K562 (cell line): Measurements from ENCODE around the gene PLCB1. TPM values are rescaled to one million over a fixed set of nuclear protein-coding genes. Genes with fewer than 3 reads are reported as not detected.

ENCODE experiments used
- ATAC-seq: fragments of 200-7000 bp; cut with Tn5 transposase; 3 replicates; pipeline ENCODE4 v1.9.1; 2020; ENCODE audit warnings: moderate library complexity
- BruUV-seq: library from RNA; stranded (reverse); fragments of 400-500 nt; replicated peaks from 2 replicates; lab custom pipeline; 2021; lab: Mats Ljungman, UMichigan
- CTCF ChIA-PET: fragments of 300-600 bp; formaldehyde crosslinking; extraction: SDS; loops from one replicate; lab custom pipeline; 2021; ENCODE audit warnings: low intra/inter-chr PET ratio; lab: Yijun Ruan, JAX
- POLR2A ChIA-PET: fragments of 300-600, 350-650 bp; sonication (Branson Sonifier 250); formaldehyde crosslinking; extraction: SDS; loops from one replicate; lab custom pipeline; 2021; ENCODE audit warnings: antibody characterized with exemption, inconsistent platforms; lab: Yijun Ruan, JAX
- DNase-seq, 4 experiments: peaks; one replicate each; pipeline versions ENCODE4 v3.0.0 to v3.0.0-alpha.2; 2011 to 2018; ENCODE audit warnings: low spot score in 3 of 4, mixed read lengths in 3 of 4; ENCODE audit errors: extremely low read depth in 1 of 4
- FAIRE-seq: peaks from 2 replicates; lab custom pipeline; 2011; peaks lifted over from hg19 to GRCh38; lab: Jason Lieb, UNC
- H2AFZ ChIP-seq: 2 replicates; pipeline ENCODE4 v1.6.0; 2011; ENCODE audit warnings: low read depth, low read length, control low read depth, inconsistent platforms
- H3K27ac ChIP-seq: fragments of 200-600 bp; 3 replicates; pipeline ENCODE4 v1.8.0; 2011; ENCODE audit warnings: low read depth, mild to moderate bottlenecking, control low read depth, inconsistent platforms, low read length, moderate library complexity, mixed read lengths; ENCODE audit errors: extremely low read depth
- H3K27me3 ChIP-seq, 2 experiments: fragments of 300-600 bp in 1 of 2; 2 replicates in 1 of 2; 3 replicates in 1 of 2; pipeline versions ENCODE4 v1.6.0 to v1.8.0; 2011; ENCODE audit warnings: inconsistent platforms in 2 of 2, low read length in 2 of 2, mild to moderate bottlenecking in 1 of 2, mixed read lengths in 1 of 2, moderate library complexity in 1 of 2; ENCODE audit not compliant: control insufficient read depth in 2 of 2, insufficient read depth in 2 of 2
- H3K36me3 ChIP-seq: fragments of 300-600 bp; 3 replicates; pipeline ENCODE4 v1.8.0; 2011; ENCODE audit warnings: mild to moderate bottlenecking, low read length, inconsistent platforms; ENCODE audit not compliant: control insufficient read depth, insufficient read depth
- H3K4me1 ChIP-seq, 2 experiments: fragments of 200-600 bp in 1 of 2; replicated peaks in 1 of 2; 2 replicates in 1 of 2; 3 replicates in 1 of 2; pipeline versions ENCODE4 v1.5.1 to v1.8.0; 2011; ENCODE audit warnings: inconsistent platforms in 2 of 2, low read length in 2 of 2, mild to moderate bottlenecking in 1 of 2, mixed read lengths in 1 of 2, moderate library complexity in 1 of 2; ENCODE audit not compliant: control insufficient read depth in 2 of 2, insufficient read depth in 2 of 2
- H3K4me2 ChIP-seq: 2 replicates; pipeline ENCODE4 v1.6.1; 2011; ENCODE audit warnings: low read length, control low read depth, inconsistent platforms, mixed read lengths; ENCODE audit not compliant: insufficient read depth
- H3K4me3 ChIP-seq: fragments of 200-600 bp; sonication (generic), shearing (Covaris generic); 2 replicates; pipeline ENCODE4 v1.5.1; 2016; ENCODE audit warnings: control low read depth, inconsistent platforms
- H3K79me2 ChIP-seq: fragments of 200-600 bp; 3 replicates; pipeline ENCODE4 v1.8.0; 2011; ENCODE audit warnings: low read length, inconsistent platforms; ENCODE audit not compliant: control insufficient read depth, insufficient read depth
- H3K9ac ChIP-seq, 2 experiments: 2 replicates each; pipeline versions ENCODE4 v1.6.0 to v1.6.1; 2011; ENCODE audit warnings: low read depth in 2 of 2, low read length in 2 of 2, control low read depth in 1 of 2, inconsistent platforms in 1 of 2, mild to moderate bottlenecking in 1 of 2, mixed read lengths in 1 of 2; ENCODE audit not compliant: insufficient read depth in 1 of 2
- H3K9me1 ChIP-seq: one replicate; pipeline ENCODE4 v1.6.0; 2011; ENCODE audit warnings: inconsistent platforms, mild to moderate bottlenecking, low read length, moderate library complexity; ENCODE audit not compliant: control insufficient read depth, insufficient read depth
- H3K9me3 ChIP-seq: replicated peaks from 2 replicates; pipeline ENCODE4 v1.5.1; 2011; ENCODE audit warnings: low read depth, low read length, inconsistent platforms; ENCODE audit not compliant: control insufficient read depth, insufficient read depth
- H4K20me1 ChIP-seq: replicated peaks from 2 replicates; pipeline ENCODE4 v1.6.1; 2011; ENCODE audit warnings: low read length, inconsistent platforms, mixed read lengths; ENCODE audit not compliant: control insufficient read depth, insufficient read depth
- CEBPB ChIP-seq: fragments of 450-650 bp; IDR thresholded peaks from 2 replicates; pipeline ENCODE4 v1.6.1; 2016; ENCODE audit warnings: missing genetic modification characterization, missing compliant biosample characterization
- HDAC6 ChIP-seq: IDR thresholded peaks from 2 replicates; pipeline ENCODE4 v1.6.1; 2012; ENCODE audit warnings: low read depth, mild to moderate bottlenecking, control low read depth, inconsistent platforms, low read length, moderate library complexity
- MEF2D ChIP-seq: conservative IDR thresholded peaks from 2 replicates; pipeline ENCODE4 v1.6.1; 2016; ENCODE audit warnings: low read depth, missing genetic modification characterization, missing compliant biosample characterization
- NFYB ChIP-seq: IDR thresholded peaks from 2 replicates; pipeline ENCODE4 v1.6.1; 2011; ENCODE audit warnings: mild to moderate bottlenecking, moderate library complexity; ENCODE audit not compliant: insufficient read length; ENCODE audit errors: extremely low read depth
- POU5F1 ChIP-seq: fragments of 150-350 bp; IDR thresholded peaks from 2 replicates; pipeline ENCODE4 v1.6.1; 2014; ENCODE audit warnings: borderline replicate concordance, low read length, low read depth, mild to moderate bottlenecking; ENCODE audit not compliant: partially characterized antibody
- SMARCB1 ChIP-seq: IDR thresholded peaks from 2 replicates; pipeline ENCODE4 v1.6.1; 2011; ENCODE audit warnings: improper control_type of control experiment, low read depth; ENCODE audit not compliant: insufficient read length
- SOX6 ChIP-seq: fragments of 450-650 bp; IDR thresholded peaks from 2 replicates; pipeline ENCODE4 v1.6.1; 2014; ENCODE audit warnings: mild to moderate bottlenecking
- SREBF1 ChIP-seq: fragments of 150-350 bp; IDR thresholded peaks from 2 replicates; pipeline ENCODE4 v1.6.1; 2014; ENCODE audit warnings: antibody characterized with exemption, low read depth, low read length, borderline replicate concordance
- TRIM24 ChIP-seq, 2 experiments: fragments of 450-650 bp; IDR thresholded peaks; 2 replicates each; pipeline ENCODE4 v1.6.1; 2016
- XRCC5 ChIP-seq: fragments of 200-400 bp; formaldehyde crosslinking; IDR thresholded peaks from 2 replicates; pipeline ENCODE4 v1.6.1; 2017; ENCODE audit warnings: low read depth, mild to moderate bottlenecking, low read length
- ZC3H8 ChIP-seq: fragments of 450-650 bp; IDR thresholded peaks from 2 replicates; pipeline ENCODE4 v1.6.1; 2017
- WGBS: fragments of 100-300 bp; shearing (Covaris generic); methylation state at CpG from one replicate; pipeline ENCODE4 v1.1.6; 2016; ENCODE audit warnings: low coverage, mixed read lengths; ENCODE audit not compliant: insufficient coverage; ENCODE audit errors: missing lambda C conversion rate; 5-methylcytosine and 5-hydroxymethylcytosine counted together
- in situ Hi-C: fragments of 300-500 bp; cut with MboI; formaldehyde crosslinking; loops from 4 replicates; pipeline ENCODE4 v1.15.0; 2018; ENCODE audit warnings: inconsistent platforms, mixed read lengths
- intact Hi-C: fragments of 100-400 bp; cut with micrococcal nuclease; formaldehyde crosslinking; loops from 2 replicates; pipeline ENCODE4 v1.14.2; 2022
- polyA plus RNA-seq, 8 experiments: library from polyadenylated mRNA; depleted of rRNA in 4 of 8; stranded (reverse) in 5 of 8; unstranded in 3 of 8; fragments of >200 nt; fragmentation: Nextera tagmentation in 2 of 8; fragmentation: Illumina TruSeq in 1 of 8; extraction: Ambion mirVana in 2 of 8; extraction: Trizol in 1 of 8; gene quantifications; 2 replicates each; pipeline versions ENCODE4 v1.2.1 to v1.2.3, GENCODE V29; 2011 to 2014; ENCODE audit warnings: inconsistent platforms in 1 of 8, missing spikeins in 1 of 8
- total RNA-seq, 7 experiments: library from RNA; depleted of rRNA in 6 of 7; stranded (reverse); fragments of >200 nt in 6 of 7; fragmentation: Illumina TruSeq in 2 of 7; extraction: Trizol in 2 of 7; gene quantifications; 2 replicates each; pipeline versions ENCODE4 v1.2.1 to v1.2.3, GENCODE V29; 2011 to 2021; ENCODE audit warnings: low replicate concordance in 1 of 7
- TF ChIP-seq, protein P1 (sequence below): IDR thresholded peaks from 2 replicates; pipeline ENCODE4 v1.6.1; 2011; ENCODE audit warnings: borderline replicate concordance, low read depth, mild to moderate bottlenecking, moderate library complexity, low read length; ENCODE audit not compliant: insufficient read depth, poor library complexity, severe bottlenecking
- TF ChIP-seq, protein P2 (sequence below): fragments of 450-650 bp; conservative IDR thresholded peaks from 2 replicates; pipeline ENCODE4 v1.6.1; 2016; ENCODE audit warnings: missing genetic modification characterization, low read depth, mild to moderate bottlenecking, control low read depth, missing compliant biosample characterization

Gene PLCB1
- total and polyA plus RNA-seq, 9 of the 15 experiments (the other 6 are each of a cell fraction or from before 2014, with no cell fraction given), result 0.34 to 3.1 (median 1.3) TPM

- ChIA-PET POLR2A (no interaction called here), CTCF (no interaction called here)
- in situ Hi-C loops (no loop called here), intact Hi-C loops (no loop called here)
- no peak overlapping the region for H3K4me3 ChIP-seq
- BruUV-seq, result no TSS peak
- no peaks in the 10 kb centered on the region for H3K36me3 ChIP-seq
- no peak for DNase-seq
- no peaks in the 10 kb centered on the region for H4K20me1 ChIP-seq
- H3K9ac ChIP-seq, result no peak overlapping the region
- H3K27me3 ChIP-seq, result no peaks in the 10 kb centered on the region
- no peaks in the 10 kb centered on the region for H3K9me1 ChIP-seq
- no peak for ATAC-seq
- H3K4me2 ChIP-seq, result no peak overlapping the region
- H3K4me1 ChIP-seq, result no peaks in the 10 kb centered on the region
- 0% methylated on average over 2 of the region's 2 CpGs for WGBS
- no peaks in the 10 kb centered on the region for H3K9me3 ChIP-seq
- H3K27ac ChIP-seq, result no peak overlapping the region
- FAIRE-seq, result no peak
- H2AFZ ChIP-seq, result no peak overlapping the region
- H3K79me2 ChIP-seq, result no peaks in the 10 kb centered on the region
- TF ChIP-seq, protein P1, sequence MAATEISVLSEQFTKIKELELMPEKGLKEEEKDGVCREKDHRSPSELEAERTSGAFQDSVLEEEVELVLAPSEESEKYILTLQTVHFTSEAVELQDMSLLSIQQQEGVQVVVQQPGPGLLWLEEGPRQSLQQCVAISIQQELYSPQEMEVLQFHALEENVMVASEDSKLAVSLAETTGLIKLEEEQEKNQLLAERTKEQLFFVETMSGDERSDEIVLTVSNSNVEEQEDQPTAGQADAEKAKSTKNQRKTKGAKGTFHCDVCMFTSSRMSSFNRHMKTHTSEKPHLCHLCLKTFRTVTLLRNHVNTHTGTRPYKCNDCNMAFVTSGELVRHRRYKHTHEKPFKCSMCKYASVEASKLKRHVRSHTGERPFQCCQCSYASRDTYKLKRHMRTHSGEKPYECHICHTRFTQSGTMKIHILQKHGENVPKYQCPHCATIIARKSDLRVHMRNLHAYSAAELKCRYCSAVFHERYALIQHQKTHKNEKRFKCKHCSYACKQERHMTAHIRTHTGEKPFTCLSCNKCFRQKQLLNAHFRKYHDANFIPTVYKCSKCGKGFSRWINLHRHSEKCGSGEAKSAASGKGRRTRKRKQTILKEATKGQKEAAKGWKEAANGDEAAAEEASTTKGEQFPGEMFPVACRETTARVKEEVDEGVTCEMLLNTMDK, result no peak
- TF ChIP-seq, protein P2, sequence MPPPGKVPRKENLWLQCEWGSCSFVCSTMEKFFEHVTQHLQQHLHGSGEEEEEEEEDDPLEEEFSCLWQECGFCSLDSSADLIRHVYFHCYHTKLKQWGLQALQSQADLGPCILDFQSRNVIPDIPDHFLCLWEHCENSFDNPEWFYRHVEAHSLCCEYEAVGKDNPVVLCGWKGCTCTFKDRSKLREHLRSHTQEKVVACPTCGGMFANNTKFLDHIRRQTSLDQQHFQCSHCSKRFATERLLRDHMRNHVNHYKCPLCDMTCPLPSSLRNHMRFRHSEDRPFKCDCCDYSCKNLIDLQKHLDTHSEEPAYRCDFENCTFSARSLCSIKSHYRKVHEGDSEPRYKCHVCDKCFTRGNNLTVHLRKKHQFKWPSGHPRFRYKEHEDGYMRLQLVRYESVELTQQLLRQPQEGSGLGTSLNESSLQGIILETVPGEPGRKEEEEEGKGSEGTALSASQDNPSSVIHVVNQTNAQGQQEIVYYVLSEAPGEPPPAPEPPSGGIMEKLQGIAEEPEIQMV, result no peak
- TF ChIP-seq SOX6 (no peak), ZC3H8 (no peak), CEBPB (tag) (no peak), POU5F1 (no peak), SMARCB1 (no peak), TRIM24 (IDR thresholded peaks at IDR 0.05) (no peak), MEF2D (tag) (no peak), HDAC6 (no peak), XRCC5 (no peak), SREBF1 (no peak), NFYB (no peak)
Measured at GRCh38 chr20:8334641-8335040, 202.6 kb downstream of the PLCB1 start.
